Endothelial cell (in vitro differentiated cells): Measurements from ENCODE around the gene COX8A. TPM values are rescaled to one million over a fixed set of nuclear protein-coding genes. Genes with fewer than 3 reads are reported as not detected.
A peak's percentile ranks its signal among the peaks of the same experiment; 100 is the strongest.

Source experiments
- DNase-seq: peaks from one replicate; pipeline ENCODE4 v3.0.0; 2021; ENCODE audit warnings: low spot score
- H3K27ac Mint-ChIP-seq: one replicate; pipeline ENCODE4 v1.8.0; 2021; ENCODE audit warnings: mixed read lengths, inconsistent platforms; ENCODE audit not compliant: unreplicated experiment
- H3K27me3 Mint-ChIP-seq: one replicate; pipeline ENCODE4 v1.8.0; 2021; ENCODE audit warnings: mild to moderate bottlenecking, moderate library complexity, mixed read lengths, inconsistent platforms; ENCODE audit not compliant: unreplicated experiment
- H3K36me3 Mint-ChIP-seq: one replicate; pipeline ENCODE4 v1.8.0; 2021; ENCODE audit warnings: mild to moderate bottlenecking, low read depth, mixed read lengths, inconsistent platforms; ENCODE audit not compliant: unreplicated experiment
- H3K4me1 Mint-ChIP-seq: one replicate; pipeline ENCODE4 v1.8.0; 2021; ENCODE audit warnings: mild to moderate bottlenecking, mixed read lengths, inconsistent platforms; ENCODE audit not compliant: unreplicated experiment
- H3K4me3 Mint-ChIP-seq: one replicate; pipeline ENCODE4 v1.8.0; 2021; ENCODE audit warnings: mild to moderate bottlenecking, mixed read lengths, inconsistent platforms; ENCODE audit not compliant: unreplicated experiment
- H3K9me3 Mint-ChIP-seq: one replicate; pipeline ENCODE4 v1.8.0; 2021; ENCODE audit warnings: mixed read lengths, inconsistent platforms; ENCODE audit not compliant: unreplicated experiment
- CTCF ChIP-seq: fragments of 200-600 bp; sonication (generic); IDR thresholded peaks from one replicate; pipeline ENCODE4 v1.5.0; 2021; ENCODE audit warnings: antibody characterized with exemption; ENCODE audit not compliant: unreplicated experiment
- total RNA-seq: library from RNA; stranded (reverse); fragmentation: NEBNext Ultra II Directional; extraction: Animal tissue kit (Norgen Biotek cat#: 25700); gene quantifications from one replicate; pipeline ENCODE4 v1.2.1, GENCODE V29; 2021; ENCODE audit not compliant: unreplicated experiment

The COX8A gene
- total RNA-seq, 1 donor from 2014 or later = 188 TPM

GRCh38 chr11:64001484-64002420 lies 27.3 kb downstream of the COX8A start:
- peak; percentile 40 for DNase-seq
- Mint-ChIP-seq H3K27ac (no peak overlapping the region), H3K9me3 (no peaks in the 10 kb centered on the region), H3K27me3 (peaks cover 12% of the 10 kb centered on the region), H3K36me3 (peaks cover 3% of the 10 kb centered on the region), H3K4me1 (peaks cover 7% of the 10 kb centered on the region), H3K4me3 (no peak overlapping the region)
- TF ChIP-seq CTCF = no peak

- Mint-ChIP-seq H3K27ac (no peak overlapping the region), H3K9me3 (no peaks in the 10 kb centered on the region), H3K27me3 (peaks cover 25% of the 10 kb centered on the region), H3K36me3 (no peaks in the 10 kb centered on the region), H3K4me3 (no peak overlapping the region), H3K4me1 (peaks cover 8% of the 10 kb centered on the region)
- no peak for DNase-seq
- TF ChIP-seq CTCF = no peak
Measured at GRCh38 chr11:64003807-64004589, 29.6 kb downstream of the COX8A start.

GRCh38 chr11:64004590-64004984 lies 30.2 kb downstream of the COX8A start:
- no peak for DNase-seq
- Mint-ChIP-seq H3K9me3 (no peaks in the 10 kb centered on the region), H3K27ac (no peak overlapping the region), H3K27me3 (peaks cover 25% of the 10 kb centered on the region), H3K4me1 (peaks cover 8% of the 10 kb centered on the region), H3K36me3 (no peaks in the 10 kb centered on the region), H3K4me3 (no peak overlapping the region)
- no peak for TF ChIP-seq CTCF

GRCh38 chr11:64005691-64006090 lies 31.3 kb downstream of the COX8A start:
- peaks cover 29% of the 10 kb centered on the region for H3K27me3 Mint-ChIP-seq
- peaks cover 8% of the 10 kb centered on the region for H3K4me1 Mint-ChIP-seq
- DNase-seq = no peak
- TF ChIP-seq CTCF = no peak
- H3K36me3 Mint-ChIP-seq = no peaks in the 10 kb centered on the region
- no peaks in the 10 kb centered on the region for H3K9me3 Mint-ChIP-seq
- H3K27ac Mint-ChIP-seq = no peak overlapping the region
- H3K4me3 Mint-ChIP-seq = no peak overlapping the region

GRCh38 chr11:64006398-64006797 lies 32.0 kb downstream of the COX8A start:
- Mint-ChIP-seq H3K4me3 (no peak overlapping the region), H3K9me3 (no peaks in the 10 kb centered on the region), H3K36me3 (no peaks in the 10 kb centered on the region), H3K27me3 (peaks cover 28% of the 10 kb centered on the region), H3K27ac (no peak overlapping the region), H3K4me1 (peaks cover 8% of the 10 kb centered on the region)
- TF ChIP-seq CTCF = no peak
- no peak for DNase-seq
